ENCODE results near the gene KLRK1.
"Not testable (repeated sequence)": the region's sequence is repeated elsewhere in the genome, so short reads cannot be mapped to it uniquely, and the experiment has no call there.

KLRK1 gene

GRCh38 chr12:10341892-10342509 is 47.8 kb downstream of the KLRK1 start:
- no peak overlapping the region for H3K27ac ChIP-seq (replicated peaks)
- no peaks in the 10 kb centered on the region for H3K27me3 ChIP-seq (ENCODE audit: insufficient read depth, poor library complexity, severe bottlenecking)
- peak; percentile 74 for TF ChIP-seq POLR2AphosphoS5 (IDR thresholded peaks at IDR 0.05; ENCODE audit: low read depth)
- TF ChIP-seq, protein P1, sequence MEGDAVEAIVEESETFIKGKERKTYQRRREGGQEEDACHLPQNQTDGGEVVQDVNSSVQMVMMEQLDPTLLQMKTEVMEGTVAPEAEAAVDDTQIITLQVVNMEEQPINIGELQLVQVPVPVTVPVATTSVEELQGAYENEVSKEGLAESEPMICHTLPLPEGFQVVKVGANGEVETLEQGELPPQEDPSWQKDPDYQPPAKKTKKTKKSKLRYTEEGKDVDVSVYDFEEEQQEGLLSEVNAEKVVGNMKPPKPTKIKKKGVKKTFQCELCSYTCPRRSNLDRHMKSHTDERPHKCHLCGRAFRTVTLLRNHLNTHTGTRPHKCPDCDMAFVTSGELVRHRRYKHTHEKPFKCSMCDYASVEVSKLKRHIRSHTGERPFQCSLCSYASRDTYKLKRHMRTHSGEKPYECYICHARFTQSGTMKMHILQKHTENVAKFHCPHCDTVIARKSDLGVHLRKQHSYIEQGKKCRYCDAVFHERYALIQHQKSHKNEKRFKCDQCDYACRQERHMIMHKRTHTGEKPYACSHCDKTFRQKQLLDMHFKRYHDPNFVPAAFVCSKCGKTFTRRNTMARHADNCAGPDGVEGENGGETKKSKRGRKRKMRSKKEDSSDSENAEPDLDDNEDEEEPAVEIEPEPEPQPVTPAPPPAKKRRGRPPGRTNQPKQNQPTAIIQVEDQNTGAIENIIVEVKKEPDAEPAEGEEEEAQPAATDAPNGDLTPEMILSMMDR (IDR thresholded peaks at IDR 0.05; ENCODE audit: insufficient read depth, low read length): no peak
- peak; percentile 51 to 73 for DNase-seq (ENCODE audit: low read depth in 1 of 2, low spot score in 1 of 2)
- H3K4me3 ChIP-seq (replicated peaks; ENCODE audit: insufficient read depth, low read length): no peak overlapping the region

GRCh38 chr12:10340946-10341345 is 48.9 kb downstream of the KLRK1 start:
- H3K27me3 ChIP-seq (ENCODE audit: insufficient read depth, poor library complexity, severe bottlenecking); H3K27ac ChIP-seq (replicated peaks); DNase-seq (ENCODE audit: low read depth in 1 of 2, low spot score in 1 of 2); H3K4me3 ChIP-seq (replicated peaks; ENCODE audit: insufficient read depth, low read length): not testable (repeated sequence)

DNA sequence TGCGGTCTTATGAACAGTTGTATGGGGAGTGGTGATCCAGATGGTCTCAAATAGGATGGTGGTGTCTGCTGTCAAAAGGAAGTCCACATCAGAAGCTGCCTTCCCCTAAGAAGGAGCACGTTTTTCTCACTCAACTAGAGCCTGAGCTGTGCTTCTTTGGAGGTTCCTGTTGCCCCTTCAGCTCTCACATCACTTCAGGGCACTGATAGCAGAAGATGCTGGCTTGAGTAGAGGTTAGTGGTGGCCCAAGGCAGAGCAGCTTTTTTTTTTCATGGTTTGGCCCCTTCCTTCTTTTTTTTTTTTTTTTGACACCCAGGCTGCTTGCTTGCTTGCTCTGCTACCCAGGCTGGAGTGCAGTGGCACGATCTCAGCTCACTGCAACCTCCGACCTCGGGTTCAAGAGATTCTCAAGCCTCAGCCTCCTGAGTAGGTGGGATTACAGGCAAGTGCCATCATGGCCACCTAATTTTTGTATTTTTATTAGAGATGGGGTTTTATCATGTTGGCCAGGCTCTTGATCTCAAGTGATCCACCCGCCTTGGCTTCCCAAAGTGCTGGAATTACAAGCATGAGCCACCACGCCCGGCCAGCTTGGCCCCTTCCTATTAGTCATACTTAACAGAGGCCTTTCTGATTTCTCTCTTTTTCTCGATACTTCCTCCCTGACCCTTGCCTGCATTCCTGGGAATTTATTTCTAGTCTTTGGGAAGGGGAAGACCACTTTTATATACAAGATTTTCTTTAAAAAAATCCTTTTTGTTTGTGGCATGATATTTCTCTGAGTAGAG is 50.6 kb downstream of the KLRK1 start:
- Histone ChIP-seq H3K27ac (replicated peaks) (no peak overlapping the region), H3K27me3 (ENCODE audit: insufficient read depth, poor library complexity, severe bottlenecking) (no peaks in the 10 kb centered on the region), H3K4me3 (replicated peaks; ENCODE audit: insufficient read depth, low read length) (no peak overlapping the region)
- TF ChIP-seq, protein P2, sequence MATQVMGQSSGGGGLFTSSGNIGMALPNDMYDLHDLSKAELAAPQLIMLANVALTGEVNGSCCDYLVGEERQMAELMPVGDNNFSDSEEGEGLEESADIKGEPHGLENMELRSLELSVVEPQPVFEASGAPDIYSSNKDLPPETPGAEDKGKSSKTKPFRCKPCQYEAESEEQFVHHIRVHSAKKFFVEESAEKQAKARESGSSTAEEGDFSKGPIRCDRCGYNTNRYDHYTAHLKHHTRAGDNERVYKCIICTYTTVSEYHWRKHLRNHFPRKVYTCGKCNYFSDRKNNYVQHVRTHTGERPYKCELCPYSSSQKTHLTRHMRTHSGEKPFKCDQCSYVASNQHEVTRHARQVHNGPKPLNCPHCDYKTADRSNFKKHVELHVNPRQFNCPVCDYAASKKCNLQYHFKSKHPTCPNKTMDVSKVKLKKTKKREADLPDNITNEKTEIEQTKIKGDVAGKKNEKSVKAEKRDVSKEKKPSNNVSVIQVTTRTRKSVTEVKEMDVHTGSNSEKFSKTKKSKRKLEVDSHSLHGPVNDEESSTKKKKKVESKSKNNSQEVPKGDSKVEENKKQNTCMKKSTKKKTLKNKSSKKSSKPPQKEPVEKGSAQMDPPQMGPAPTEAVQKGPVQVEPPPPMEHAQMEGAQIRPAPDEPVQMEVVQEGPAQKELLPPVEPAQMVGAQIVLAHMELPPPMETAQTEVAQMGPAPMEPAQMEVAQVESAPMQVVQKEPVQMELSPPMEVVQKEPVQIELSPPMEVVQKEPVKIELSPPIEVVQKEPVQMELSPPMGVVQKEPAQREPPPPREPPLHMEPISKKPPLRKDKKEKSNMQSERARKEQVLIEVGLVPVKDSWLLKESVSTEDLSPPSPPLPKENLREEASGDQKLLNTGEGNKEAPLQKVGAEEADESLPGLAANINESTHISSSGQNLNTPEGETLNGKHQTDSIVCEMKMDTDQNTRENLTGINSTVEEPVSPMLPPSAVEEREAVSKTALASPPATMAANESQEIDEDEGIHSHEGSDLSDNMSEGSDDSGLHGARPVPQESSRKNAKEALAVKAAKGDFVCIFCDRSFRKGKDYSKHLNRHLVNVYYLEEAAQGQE (IDR thresholded peaks at IDR 0.05; ENCODE audit: insufficient replicate concordance, low read depth): no peak
- no peak for TF ChIP-seq SPI1 (IDR thresholded peaks at IDR 0.05; ENCODE audit: borderline replicate concordance, low read depth)
- no peak for TF ChIP-seq POLR2AphosphoS5 (IDR thresholded peaks at IDR 0.05; ENCODE audit: low read depth)
- TF ChIP-seq, protein P1 (IDR thresholded peaks at IDR 0.05; ENCODE audit: insufficient read depth, low read length): no peak
- TF ChIP-seq GABPA (IDR thresholded peaks at IDR 0.05; ENCODE audit: low read depth): no peak
- no peak for DNase-seq (ENCODE audit: low read depth in 1 of 2, low spot score in 1 of 2)

DNA sequence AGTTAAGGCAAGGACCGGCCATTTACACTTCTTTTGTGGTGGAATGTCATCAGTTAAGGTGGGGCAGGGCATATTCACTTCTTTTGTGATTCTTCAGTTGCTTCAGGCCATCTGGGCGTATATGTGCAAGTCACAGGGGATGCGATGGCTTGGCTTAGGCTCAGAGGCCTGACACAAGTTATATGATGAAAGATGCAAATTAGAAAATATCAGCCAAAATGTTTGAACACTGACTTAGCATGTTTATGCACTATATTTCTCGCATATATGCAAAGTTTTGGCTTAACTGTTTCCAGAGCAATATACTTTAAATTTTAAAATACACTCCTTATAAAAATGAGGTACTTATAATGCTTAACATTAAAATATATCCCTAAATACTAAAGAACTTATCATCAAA is 51.4 kb downstream of the KLRK1 start:
- DNase-seq (ENCODE audit: low read depth in 1 of 2, low spot score in 1 of 2); H3K4me3 ChIP-seq (replicated peaks; ENCODE audit: insufficient read depth, low read length); H3K27me3 ChIP-seq (ENCODE audit: insufficient read depth, poor library complexity, severe bottlenecking); H3K27ac ChIP-seq (replicated peaks): not testable (repeated sequence)

DNA sequence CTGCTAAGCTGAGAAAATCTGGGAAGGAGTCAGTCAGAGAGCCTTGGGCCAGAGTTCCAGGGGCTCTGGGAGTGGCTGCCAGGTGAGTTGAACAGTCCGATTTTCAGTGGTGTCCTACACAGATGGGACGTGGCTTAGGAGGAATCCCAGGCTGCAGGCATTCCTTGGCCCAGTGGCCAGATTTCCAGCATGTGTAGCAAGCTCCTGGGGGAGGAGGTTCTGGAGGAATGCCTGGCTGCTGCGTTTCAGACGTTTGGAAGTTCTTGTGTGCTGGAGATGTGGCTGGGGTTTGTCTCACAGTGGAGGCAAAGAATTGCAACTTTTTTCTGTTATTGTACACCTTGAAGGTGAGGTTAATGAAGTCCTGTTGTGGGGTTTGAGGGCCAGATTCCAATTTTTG is 53.6 kb downstream of the KLRK1 start:
- H3K27ac ChIP-seq (replicated peaks); H3K27me3 ChIP-seq (ENCODE audit: insufficient read depth, poor library complexity, severe bottlenecking); H3K4me3 ChIP-seq (replicated peaks; ENCODE audit: insufficient read depth, low read length); DNase-seq (ENCODE audit: low read depth in 1 of 2, low spot score in 1 of 2): not testable (repeated sequence)

- peak; percentile 12 to 45 for DNase-seq (ENCODE audit: low read depth in 1 of 2, low spot score in 1 of 2)
- no peaks in the 10 kb centered on the region for H3K27me3 ChIP-seq (ENCODE audit: insufficient read depth, poor library complexity, severe bottlenecking)
- H3K4me3 ChIP-seq (replicated peaks; ENCODE audit: insufficient read depth, low read length): no peak overlapping the region
These were observed 58.1 kb downstream of the KLRK1 start for GRCh38 chr12:10331642-10332239.

GRCh38 chr12:10328691-10329090 is 61.1 kb downstream of the KLRK1 start:
- not testable (repeated sequence) for H3K27me3 ChIP-seq (ENCODE audit: insufficient read depth, poor library complexity, severe bottlenecking); DNase-seq (ENCODE audit: low read depth in 1 of 2, low spot score in 1 of 2); H3K27ac ChIP-seq (replicated peaks); H3K4me3 ChIP-seq (replicated peaks; ENCODE audit: insufficient read depth, low read length)

More at GRCh38 chr12:10331642-10332239, 58.1 kb downstream of the KLRK1 start:
- no peak overlapping the region; the same call in 1 of the 2 replicates for H3K27ac ChIP-seq (replicated peaks)
- TF ChIP-seq SPI1 (IDR thresholded peaks at IDR 0.05; ENCODE audit: borderline replicate concordance, low read depth) (no peak), POLR2AphosphoS5 (IDR thresholded peaks at IDR 0.05; ENCODE audit: low read depth) (no peak)
- TF ChIP-seq, protein P1 (IDR thresholded peaks at IDR 0.05; ENCODE audit: insufficient read depth, low read length): peak; percentile 51
